Measurements from ENCODE around the gene NELL1. TPM values are rescaled to one million over a fixed set of nuclear protein-coding genes. Genes with fewer than 3 reads are reported as not detected.
"Not testable (repeated sequence)": the region's sequence is repeated elsewhere in the genome, so short reads cannot be mapped to it uniquely, and the experiment has no call there.

The NELL1 gene
- total RNA-seq, 1 donor from 2014 or later: not detected

- DNase-seq: no peak
These were observed 101.6 kb downstream of the NELL1 start for GRCh38 chr11:20771026-20771425.

DNA sequence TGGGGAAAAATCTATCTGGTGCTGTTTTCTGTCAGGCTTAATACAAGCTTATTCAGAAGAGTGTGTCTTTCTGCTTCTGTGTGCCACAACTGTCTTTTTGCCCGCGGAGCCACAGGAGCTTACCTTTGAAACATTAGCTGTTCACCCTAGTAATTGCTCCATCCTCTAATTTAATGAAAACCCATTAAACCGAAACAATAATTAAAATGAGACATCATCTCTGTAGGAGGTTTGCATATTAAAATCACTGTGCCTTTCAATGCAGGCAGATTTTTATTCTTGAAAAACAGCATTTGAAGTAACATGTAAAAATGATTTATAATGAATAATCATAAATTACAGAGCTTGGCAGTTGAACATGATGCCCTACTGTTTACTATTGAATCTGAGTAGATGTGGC, 102.3 kb downstream of the NELL1 start:
- DNase-seq: no peak

- no peak for DNase-seq
These were observed 105.9 kb downstream of the NELL1 start for GRCh38 chr11:20775331-20775730.

- DNase-seq: no peak
These were observed 113.4 kb downstream of the NELL1 start for GRCh38 chr11:20782775-20783174.

DNA sequence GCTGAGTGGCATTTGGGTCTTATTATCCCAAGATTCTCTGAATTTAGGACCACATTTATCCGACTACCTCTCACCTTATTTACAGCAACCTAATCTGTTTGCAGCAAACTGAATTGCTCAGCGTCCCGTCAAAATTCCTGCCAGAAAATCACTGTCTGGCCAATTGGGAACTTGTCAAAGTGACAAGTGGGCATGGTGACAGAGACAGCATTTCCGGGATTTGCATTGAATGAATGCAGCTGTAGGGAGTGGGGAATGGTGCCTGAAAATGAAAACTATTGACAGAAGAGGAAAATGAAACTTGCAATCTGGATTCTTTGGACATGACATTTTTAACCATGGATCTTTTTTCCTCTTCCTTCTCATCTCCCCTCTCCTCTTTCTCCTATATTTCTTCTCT, 113.8 kb downstream of the NELL1 start:
- DNase-seq: no peak

DNA sequence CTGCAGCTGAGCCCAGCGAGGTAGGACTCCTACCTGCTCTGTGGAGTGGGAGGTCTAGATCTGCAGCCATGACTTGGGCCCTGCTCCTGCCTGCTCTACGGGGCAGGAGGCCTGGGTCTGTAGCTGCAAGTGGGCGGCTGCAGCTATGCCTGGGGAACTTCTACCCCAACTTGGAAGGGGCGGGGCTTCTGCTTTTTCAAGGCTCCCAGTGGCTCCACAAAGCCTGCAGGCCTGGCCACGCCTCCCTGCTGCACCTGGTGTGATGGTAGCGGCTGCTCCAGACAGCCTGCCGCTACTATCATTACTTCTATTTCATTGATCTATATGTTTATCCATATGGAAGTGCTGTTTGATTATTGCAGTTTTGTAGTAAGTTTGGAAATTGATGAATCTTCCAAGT, 121.2 kb downstream of the NELL1 start:
- no peak for DNase-seq

GRCh38 chr11:20795005-20795404, 125.6 kb downstream of the NELL1 start:
- DNase-seq: no peak

DNA sequence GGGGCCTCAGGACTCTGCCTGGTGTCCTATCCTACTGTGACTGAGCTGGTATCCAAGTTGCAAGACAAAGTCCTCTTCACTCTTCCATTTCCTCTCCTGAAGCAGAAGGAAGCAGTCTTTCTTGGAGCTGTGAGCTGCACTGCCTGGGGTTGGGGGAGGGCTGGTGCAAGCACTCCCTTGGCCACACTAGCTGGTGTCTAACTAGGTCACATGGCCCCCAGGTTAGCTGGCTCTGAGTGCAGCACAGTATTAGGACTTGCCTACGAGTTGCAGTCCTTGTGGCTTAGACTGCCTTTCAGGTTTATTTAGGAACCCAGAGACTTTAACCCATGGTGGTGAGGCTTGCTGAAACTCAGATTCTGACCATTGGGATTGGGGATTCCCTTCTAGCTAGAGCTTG, 138.9 kb downstream of the NELL1 start:
- no peak for DNase-seq

DNA sequence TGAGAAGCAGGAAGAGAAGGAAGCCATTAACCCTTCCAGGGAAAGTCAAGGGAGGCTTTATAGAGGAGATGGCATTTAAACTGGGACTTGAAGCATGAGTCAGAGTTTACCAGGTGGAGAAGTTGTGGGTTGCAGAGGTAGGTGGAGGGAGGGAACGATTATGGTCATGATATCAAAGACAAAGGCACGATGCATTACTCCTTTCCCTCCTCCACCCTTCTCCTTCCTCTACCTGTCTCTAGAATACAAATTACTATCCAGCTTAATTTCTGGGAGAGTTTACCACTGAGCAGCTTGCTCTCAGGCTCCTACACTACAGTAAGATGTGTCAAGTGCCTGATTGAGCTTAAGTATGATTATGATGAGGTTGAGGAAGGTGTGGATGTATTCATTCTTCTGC, 151.7 kb downstream of the NELL1 start:
- DNase-seq: no peak

DNA sequence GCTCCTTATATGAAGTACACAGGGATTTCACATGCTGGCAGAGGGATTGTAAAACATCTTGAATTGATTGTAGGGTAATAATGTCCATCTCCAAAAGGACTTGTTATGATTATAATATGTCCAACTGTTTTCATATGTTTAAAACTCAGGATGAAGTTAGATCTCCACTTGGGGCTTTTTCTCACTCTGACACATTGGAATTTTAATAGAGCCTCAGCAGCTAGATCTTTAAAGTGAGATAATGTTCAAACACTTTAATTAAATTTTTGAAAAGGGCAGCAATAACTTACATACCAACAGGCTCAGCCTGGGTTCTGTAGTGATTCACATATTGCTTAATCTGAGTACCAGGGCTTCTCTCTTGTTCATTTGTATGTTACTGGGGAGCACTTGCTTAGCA, 152.1 kb downstream of the NELL1 start:
- DNase-seq: no peak

GRCh38 chr11:20824773-20825172, 155.4 kb downstream of the NELL1 start:
- no peak for DNase-seq

- DNase-seq: no peak
These were observed 166.2 kb downstream of the NELL1 start for GRCh38 chr11:20835561-20835960.

GRCh38 chr11:20839231-20839630, 169.8 kb downstream of the NELL1 start:
- DNase-seq: no peak

DNA sequence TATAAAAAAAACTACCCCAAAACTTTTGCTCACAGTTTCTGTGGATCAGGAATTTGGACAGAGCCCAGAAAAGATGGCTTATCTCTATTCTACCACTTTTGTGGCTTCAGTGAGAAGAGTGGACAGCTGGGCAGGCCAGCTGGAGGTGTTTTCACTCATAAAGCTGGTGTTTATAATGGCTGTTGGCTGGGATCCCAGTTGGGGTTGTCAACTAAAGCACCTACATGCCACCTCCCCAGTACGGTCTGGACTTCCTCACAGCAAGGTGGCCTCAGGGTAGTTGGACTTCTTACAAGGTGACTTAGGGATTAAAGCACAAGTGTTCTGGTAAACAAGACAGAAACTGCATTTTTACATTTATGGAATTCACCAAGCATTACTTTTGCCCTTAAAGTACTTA, 171.0 kb downstream of the NELL1 start:
- DNase-seq: no peak

GRCh38 chr11:20844216-20844615, 174.8 kb downstream of the NELL1 start:
- DNase-seq: no peak

DNA sequence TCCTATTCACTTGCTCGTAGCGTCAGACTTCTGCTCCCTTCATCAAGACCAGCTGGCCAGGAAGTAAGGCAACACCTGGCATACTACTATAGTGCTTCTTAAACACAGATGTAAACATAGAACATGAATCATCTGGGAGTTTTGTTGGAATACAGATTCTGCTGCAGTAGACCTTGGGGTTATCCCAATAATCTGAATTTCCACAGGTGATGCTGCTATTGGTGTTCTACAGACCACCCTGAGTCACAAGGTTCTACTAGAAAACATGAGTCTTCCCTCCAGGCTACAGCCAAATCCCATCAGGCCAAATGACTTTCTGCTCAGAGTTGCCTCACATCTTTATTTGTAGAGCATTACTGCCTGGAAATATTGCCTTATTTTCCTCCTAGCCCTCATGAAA, 175.2 kb downstream of the NELL1 start:
- no peak for DNase-seq

DNA sequence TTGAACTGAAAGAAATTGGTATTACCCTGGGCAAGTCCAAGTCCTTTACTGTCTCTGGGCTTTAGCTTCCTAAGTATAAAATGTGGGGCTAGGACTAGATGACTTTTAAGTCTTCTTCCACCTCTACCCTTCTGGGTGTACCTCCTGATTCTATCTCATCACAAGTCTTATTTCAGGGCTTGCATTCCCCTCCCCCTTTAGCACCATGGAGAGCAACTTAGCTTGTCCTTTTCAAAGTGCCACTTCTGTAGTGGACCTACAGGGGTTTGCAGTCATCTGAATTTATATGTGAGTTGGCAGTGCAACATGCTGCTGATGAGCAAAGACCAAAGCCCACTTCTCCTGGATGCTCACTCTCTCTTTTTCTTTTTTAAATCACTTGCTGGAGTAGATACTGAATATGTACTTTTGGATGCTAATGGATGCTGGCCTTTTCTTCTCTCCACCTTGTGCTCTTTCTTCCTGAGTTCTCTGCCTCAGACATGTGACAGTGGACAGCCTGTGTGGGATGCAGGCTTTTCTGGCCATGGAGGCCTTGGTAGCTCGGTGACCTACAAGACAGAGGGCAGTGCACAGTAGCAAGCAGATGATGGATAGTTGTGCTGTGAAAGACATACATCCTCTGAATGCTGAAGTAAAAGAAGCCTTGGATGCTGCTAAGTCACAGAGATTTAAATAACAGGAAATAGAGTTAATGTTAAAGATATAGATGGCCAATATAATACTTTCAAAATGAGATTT, 185.0 kb downstream of the NELL1 start:
- no peak for DNase-seq

GRCh38 chr11:20861322-20861721, 191.9 kb downstream of the NELL1 start:
- DNase-seq: no peak

GRCh38 chr11:20862263-20862662, 192.9 kb downstream of the NELL1 start:
- not testable (repeated sequence) for DNase-seq

DNA sequence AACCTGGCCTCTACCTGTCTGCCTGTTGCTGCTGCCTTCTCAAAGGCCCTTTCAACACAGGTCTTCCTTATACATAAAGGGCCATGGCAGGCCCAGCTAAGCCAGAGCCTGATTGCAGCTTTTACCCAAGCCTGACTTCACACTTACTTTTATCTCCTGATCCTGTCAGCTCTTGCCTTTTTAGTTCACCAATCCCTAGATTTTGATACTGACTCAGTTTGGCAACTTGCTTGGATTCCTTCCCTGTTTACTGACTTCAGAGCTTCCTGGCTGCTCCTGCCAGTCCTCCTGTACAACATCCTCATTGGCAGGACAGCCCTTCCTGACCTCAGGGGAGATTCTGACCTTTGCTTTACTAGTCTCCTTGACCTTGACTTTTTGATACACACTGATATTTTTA, 195.2 kb downstream of the NELL1 start:
- no peak for DNase-seq

- no peak for DNase-seq
These were observed 195.8 kb downstream of the NELL1 start for GRCh38 chr11:20865161-20865560.

- DNase-seq: no peak
These were observed 199.7 kb downstream of the NELL1 start for GRCh38 chr11:20869123-20869522.

- no peak for DNase-seq
These were observed 203.7 kb downstream of the NELL1 start for GRCh38 chr11:20873054-20873453.

- no peak for DNase-seq
These were observed 205.0 kb downstream of the NELL1 start for GRCh38 chr11:20874358-20874757.

GRCh38 chr11:20875889-20876288, 206.5 kb downstream of the NELL1 start:
- DNase-seq: no peak

Measured in dermis blood vessel endothelial cell (primary cell).